Hematopoietic multipotent progenitor cell treated with erythropoietin and hydrocortisone succinate and interleukin-3 and kit ligand, for 4 days (in vitro differentiated cells): ENCODE results near the gene TNN.
A peak's percentile ranks its signal among the peaks of the same experiment; 100 is the strongest.

ENCODE experiments used
- DNase-seq: peaks from one replicate; pipeline ENCODE4 v3.0.0-alpha.2; 2015

TNN gene

GRCh38 chr1:175116210-175116798, 48.7 kb downstream of the TNN start:
- DNase-seq, result no peak

GRCh38 chr1:175116903-175117302, 49.3 kb downstream of the TNN start:
- DNase-seq, result no peak

- no peak for DNase-seq
These were observed 51.0 kb downstream of the TNN start for GRCh38 chr1:175118375-175119367.

GRCh38 chr1:175120511-175120910, 52.9 kb downstream of the TNN start:
- DNase-seq, result no peak

- DNase-seq, result peak; percentile 67
These were observed 57.2 kb downstream of the TNN start for GRCh38 chr1:175124861-175125260.

GRCh38 chr1:175126347-175126746, 58.7 kb downstream of the TNN start:
- no peak for DNase-seq

- DNase-seq, result no peak
These were observed 59.9 kb downstream of the TNN start for GRCh38 chr1:175127565-175127964.

- DNase-seq, result no peak
These were observed 60.9 kb downstream of the TNN start for GRCh38 chr1:175128523-175128922.

- no peak for DNase-seq
These were observed 61.5 kb downstream of the TNN start for GRCh38 chr1:175129182-175129581.

GRCh38 chr1:175129644-175129996, 62.0 kb downstream of the TNN start:
- no peak for DNase-seq

- DNase-seq, result peak; percentile 72
These were observed 62.5 kb downstream of the TNN start for GRCh38 chr1:175129997-175130648.

GRCh38 chr1:175130649-175131045, 63.0 kb downstream of the TNN start:
- DNase-seq, result no peak

GRCh38 chr1:175131095-175131494, 63.5 kb downstream of the TNN start:
- no peak for DNase-seq

GRCh38 chr1:175132436-175132835, 64.8 kb downstream of the TNN start:
- no peak for DNase-seq

GRCh38 chr1:175133673-175134435, 66.2 kb downstream of the TNN start:
- no peak for DNase-seq

GRCh38 chr1:175134500-175134899, 66.9 kb downstream of the TNN start:
- DNase-seq, result no peak

GRCh38 chr1:175136246-175136645, 68.6 kb downstream of the TNN start:
- no peak for DNase-seq

GRCh38 chr1:175137369-175137768, 69.7 kb downstream of the TNN start:
- no peak for DNase-seq

- DNase-seq, result no peak
These were observed 70.9 kb downstream of the TNN start for GRCh38 chr1:175138579-175138978.

- no peak for DNase-seq
These were observed 78.4 kb downstream of the TNN start for GRCh38 chr1:175145899-175146528.

- peak; percentile 86 for DNase-seq
These were observed 79.0 kb downstream of the TNN start for GRCh38 chr1:175146529-175147213.

GRCh38 chr1:175147569-175147968, 79.9 kb downstream of the TNN start:
- no peak for DNase-seq
